NOMO-1 treated with dmso at 0.1 percent for 144 hours (cell line): ENCODE data around the gene PDE6H.

Experiments used
- DNase-seq: peaks from one replicate; lab custom pipeline; 2025; ENCODE audit not compliant: unreplicated experiment; lab: John Stamatoyannopoulos, UW

Gene PDE6H

GRCh38 chr12:14972816-14973215, at the start of gene PDE6H:
Gene PDE6H (plus strand): TSS chr12:14973042. CDS start chr12:14978013, 4,971 bp downstream.
- no peak for DNase-seq

- no peak for DNase-seq
Observed at GRCh38 chr12:14923944-14924343, 48.9 kb upstream of the PDE6H start.

- no peak for DNase-seq
Observed at GRCh38 chr12:14924541-14924940, 48.3 kb upstream of the PDE6H start.

DNA sequence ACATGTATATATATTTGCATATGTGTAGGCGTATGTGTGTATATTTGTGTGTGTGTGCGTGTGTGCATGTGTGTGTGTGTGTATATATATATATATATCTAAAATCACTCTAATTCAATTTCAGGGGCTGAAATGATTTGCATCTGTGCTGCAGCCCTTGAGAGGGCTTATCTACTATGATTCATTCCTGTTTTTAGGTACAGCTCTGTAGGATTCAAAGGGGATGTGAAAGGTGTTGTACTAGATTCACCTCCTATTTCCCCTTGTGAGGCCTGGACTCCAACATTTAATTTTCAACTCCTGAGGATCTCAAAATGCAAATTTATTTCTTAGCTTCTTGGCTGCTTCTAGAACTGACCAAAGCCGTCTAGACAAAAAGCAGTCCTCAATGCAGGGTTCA, 45.6 kb upstream of the PDE6H start:
- DNase-seq, result no peak

- DNase-seq, result no peak
Observed at GRCh38 chr12:14928931-14929330, 43.9 kb upstream of the PDE6H start.

GRCh38 chr12:14930299-14930698, 42.5 kb upstream of the PDE6H start:
- DNase-seq, result no peak

- DNase-seq, result no peak
Observed at GRCh38 chr12:14931359-14931758, 41.5 kb upstream of the PDE6H start.

DNA sequence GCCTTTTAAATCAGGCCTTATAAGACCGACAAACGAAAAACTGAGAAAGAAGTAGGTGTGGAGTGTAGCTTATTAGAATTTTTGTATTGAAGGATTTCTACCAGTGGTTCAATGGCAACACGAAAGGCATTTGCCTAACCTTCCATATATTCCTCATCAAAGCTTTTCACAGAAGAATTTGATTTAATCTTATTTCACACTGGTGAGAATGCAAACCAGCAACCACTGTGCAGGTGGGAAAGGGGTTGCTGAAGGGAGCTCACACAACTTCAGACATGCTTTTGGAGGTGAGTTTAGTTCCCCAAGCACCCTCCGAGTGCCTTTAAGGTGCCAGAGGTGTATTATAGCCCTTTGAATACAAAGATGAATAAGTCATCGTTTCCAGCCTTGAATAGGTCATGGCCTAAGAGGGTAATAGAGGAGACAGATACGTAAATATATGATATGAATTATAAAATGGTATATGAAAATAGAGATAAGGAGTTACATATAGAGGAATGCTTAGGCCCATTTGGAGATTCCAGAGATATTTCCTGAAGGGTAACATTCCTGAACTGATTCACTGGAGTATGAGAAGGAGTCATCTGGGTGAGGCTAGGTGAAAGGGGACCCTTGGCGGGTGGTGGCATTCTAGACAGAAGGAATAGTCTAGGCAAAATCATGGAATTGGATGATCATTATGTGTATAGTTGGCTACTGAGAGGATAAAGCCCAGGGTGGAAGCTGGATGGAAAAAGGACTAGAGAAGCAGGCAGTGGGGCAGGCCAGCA, 40.9 kb upstream of the PDE6H start:
- no peak for DNase-seq

- no peak for DNase-seq
Observed at GRCh38 chr12:14934511-14934910, 38.3 kb upstream of the PDE6H start.

DNA sequence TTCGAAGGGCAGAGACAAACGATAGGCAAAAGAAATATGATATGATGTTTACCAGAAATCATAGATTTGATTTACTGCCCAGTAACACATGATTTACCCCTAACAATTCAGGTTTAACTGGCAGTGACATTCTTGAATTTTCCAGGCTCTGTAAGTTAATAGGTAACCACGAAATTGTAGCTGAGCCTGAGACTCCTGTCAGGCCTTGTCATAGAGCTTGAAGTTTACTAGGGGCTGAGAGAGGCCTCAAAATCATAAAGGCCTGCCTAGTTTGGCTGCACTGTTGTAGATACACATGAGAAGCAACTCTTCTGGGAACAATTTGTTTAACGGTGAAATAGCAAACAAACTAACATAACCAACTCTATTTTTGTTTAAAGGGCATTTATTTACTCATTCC, 37.8 kb upstream of the PDE6H start:
- DNase-seq, result no peak

DNA sequence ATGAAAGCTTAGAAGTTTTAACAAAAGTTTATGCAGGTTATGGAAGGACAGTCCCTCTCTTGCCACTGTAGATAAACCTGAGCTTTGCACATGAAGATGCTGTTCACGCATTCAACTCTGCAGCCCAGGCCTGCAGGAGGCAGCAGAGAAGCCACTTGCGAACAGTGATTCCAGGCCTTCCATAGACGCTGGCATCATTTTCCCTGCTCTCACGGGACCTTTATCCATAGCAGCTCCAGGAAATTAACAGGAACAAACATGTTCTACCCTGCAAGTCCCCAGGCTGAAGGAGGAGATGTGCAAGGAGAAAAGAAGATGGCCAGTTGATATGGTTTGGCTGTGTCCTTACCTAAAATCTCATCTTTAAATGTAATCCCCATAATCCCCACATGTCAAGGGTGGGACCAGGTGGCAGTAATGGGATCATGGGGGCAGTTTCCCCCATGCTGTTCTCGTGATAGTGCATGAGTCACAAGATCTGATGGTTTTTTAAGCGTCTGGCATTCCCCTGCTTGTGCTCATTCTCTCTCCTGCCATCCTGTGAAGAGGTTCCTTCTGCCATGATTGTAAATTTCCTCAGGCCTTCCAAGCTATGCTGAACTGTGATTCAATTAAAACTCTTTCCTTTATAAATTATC, 36.5 kb upstream of the PDE6H start:
- no peak for DNase-seq

DNA sequence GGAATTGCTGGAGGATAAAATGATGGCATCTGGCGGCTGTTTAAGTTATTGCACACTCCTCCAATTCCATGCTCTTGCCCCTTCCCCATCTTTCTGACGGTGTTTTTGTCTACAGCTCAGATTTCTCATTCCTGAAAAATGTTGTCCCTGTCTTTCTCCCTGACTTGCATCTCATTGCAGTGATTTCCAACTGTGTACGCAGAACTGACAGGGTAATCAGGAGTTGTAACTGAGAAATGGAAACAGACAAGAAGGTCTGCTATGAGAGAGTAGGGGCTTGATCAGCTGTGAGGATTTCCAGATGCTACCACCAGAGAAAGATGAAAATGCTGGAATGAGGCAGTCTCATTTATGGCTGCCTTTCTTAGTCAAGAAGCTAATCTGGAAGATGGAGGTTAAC, 35.8 kb upstream of the PDE6H start:
- DNase-seq, result no peak

GRCh38 chr12:14937689-14938088, 35.2 kb upstream of the PDE6H start:
- DNase-seq, result no peak

DNA sequence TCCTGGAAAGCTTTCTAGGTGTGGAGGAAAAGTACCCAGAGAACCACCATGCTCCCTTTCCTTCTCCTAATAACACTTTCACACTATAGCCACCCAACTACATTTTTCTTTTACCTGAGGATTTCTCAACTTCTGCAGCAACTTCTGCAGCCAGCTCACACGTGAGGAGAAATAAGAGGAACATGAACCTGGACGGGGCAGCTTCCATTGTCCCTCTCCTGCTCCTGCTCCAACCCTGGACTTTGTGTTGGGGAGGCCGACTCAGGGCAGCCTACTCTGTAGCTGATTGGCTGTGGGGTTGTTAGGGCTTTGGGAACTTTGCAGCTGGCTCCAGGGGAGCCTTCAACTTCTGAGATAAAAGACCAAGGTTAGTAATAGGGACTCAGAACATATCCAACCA, 34.5 kb upstream of the PDE6H start, which contains the start of gene ERP27:
Gene ERP27, minus strand, starts transcription at position 237 of the 400 bp plus-strand sequence. Its CDS starts 29 bp downstream, at position 208.
- no peak for DNase-seq

DNA sequence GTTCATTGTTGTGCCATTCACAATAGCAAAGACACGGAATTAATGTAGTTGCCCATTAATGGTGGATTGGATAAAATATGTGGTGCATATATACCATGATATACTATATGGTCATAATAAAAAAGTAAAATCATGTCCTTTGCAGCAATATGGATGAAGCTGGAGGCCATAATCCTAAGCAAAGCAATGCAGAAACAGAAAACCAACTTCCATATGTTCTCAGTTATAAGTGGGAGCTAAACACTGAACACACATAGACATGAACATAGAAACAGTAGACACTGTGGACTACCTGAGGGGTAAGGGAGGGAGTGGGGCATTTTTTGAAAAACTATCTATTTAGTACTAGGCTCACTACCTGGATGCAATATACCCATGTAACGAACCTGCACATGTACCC, 31.5 kb upstream of the PDE6H start:
- DNase-seq, result no peak

DNA sequence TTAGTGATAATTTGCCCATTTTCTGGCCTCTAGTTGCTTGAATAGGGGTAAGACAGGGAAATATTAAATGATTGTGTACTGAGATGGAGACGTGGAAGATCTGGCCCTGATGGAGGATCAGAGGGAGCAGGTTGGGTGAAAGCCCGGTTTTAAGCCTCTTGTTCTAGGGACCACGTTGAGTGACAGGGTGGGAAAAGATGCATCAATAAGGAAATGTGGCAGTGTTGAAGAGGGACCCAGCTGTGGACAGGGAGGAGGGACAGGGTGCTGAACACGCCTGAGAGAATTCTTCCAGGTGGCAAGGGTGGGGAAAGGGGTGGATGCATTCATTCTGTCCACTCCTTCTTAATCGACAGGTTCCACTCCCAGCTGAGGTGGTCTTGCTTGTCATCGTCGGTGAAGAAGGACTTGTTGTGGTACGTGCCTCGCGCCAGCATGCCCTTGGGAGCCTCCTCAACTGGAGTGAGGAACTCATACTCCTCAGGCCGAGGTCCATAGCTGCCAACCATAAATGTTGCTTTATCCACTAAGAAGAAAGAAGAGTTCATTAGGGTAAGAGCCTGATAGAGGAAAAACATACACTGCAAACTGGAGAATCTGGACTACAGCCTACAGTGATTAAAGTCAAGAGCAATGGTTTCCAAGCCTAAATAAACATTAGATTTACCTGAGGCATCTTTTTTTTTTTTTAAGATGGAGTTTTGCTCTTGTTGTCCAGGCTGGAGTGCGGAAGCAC, 30.5 kb upstream of the PDE6H start:
- no peak for DNase-seq

- no peak for DNase-seq
Observed at GRCh38 chr12:14946162-14946561, 26.7 kb upstream of the PDE6H start.

DNA sequence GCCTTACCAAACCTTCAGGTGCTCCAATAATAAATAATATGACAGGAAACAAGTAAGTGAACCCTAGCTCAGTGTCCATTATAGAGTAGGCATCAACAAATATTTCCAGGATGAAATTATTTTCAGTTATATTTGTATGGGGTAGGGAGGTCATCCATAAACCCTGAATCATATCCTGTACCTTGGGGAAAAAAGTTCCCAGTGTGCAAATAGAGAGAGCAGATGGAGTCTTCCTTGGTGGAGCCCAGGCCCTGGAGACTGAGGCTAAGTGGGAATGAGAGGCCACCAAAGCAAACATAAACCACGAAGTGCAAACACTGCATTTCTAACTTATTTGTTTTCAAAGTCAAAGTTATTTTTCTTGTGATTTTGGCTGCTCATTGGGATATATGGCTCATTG, 26.0 kb upstream of the PDE6H start:
- no peak for DNase-seq

DNA sequence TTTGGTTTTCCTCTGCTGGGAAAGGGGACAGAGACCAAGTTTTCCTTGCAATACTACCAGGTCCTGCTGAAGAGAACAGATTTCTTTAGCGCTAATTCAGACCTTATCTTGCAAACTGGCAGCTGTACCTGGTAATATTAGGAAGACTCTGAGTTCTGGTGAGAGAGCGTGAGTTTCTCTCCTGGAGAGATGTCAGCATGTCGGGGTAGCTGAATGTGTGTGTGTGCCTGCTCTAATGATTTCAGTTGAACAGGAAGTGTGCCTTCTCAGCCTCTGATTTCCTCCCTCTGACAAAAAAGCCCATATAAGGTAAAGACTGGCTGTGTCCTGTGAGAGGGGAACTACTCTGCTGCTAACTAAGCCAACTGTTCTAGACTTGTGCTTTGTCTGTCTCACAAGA, 24.2 kb upstream of the PDE6H start:
- DNase-seq, result peak; percentile 94

DNA sequence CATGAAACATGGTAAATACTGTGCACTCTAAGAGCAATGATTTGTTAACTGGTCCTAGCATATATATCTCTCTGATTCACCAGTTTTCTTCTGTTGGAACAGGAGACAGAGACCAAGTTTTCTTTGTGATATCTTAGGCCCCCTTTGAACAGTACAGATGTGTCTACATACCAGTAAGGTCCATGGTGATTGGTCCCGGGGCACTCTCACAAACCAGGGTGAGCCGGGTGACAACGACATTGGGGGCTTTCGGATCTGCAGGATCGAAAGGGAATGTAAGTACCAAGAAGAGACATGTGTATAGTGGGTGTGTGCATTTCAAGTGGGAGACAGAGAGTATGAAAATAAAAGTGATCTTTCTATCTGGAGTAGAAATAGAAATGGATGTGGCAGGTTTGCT, 23.2 kb upstream of the PDE6H start:
- no peak for DNase-seq

DNA sequence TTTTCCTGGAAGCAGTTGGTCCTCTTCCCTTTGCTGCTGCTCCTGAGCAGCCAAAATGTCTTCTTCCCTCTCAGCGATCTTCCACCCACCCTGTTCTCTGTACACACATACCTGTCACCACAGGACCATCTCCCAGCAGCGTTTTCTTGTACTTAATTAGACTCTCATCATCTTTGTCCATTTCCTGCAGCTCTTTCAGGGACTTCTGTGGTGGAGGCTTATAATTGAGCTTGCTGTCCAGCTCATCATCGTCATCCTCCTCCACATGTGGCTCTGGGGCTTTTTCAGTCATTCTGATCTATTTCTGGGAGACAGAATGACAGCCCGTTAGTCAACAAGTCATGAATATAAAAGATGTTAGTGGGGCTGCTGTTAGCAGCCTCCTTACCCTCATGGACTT, 22.4 kb upstream of the PDE6H start:
- no peak for DNase-seq
